Stimulated activated memory B cell treated with anti-CD40 and anti-IgM and Interleukin-4, amounts not matched to agents 10 μg/mL and 1 μg/mL and 100 μg/mL, for 72 hours (primary cell): ENCODE measurements around the gene PLEKHA1.

ENCODE experiments used
- ATAC-seq: fragments of 150-1000 bp; cut with Tn5 transposase; 2 replicates; pipeline ENCODE4 v1.10.0; 2021
- H3K27ac Mint-ChIP-seq: one replicate; pipeline ENCODE4 v1.8.0; 2022; ENCODE audit warnings: mild to moderate bottlenecking, mixed read lengths
- H3K27me3 Mint-ChIP-seq: one replicate; pipeline ENCODE4 v1.8.0; 2022; ENCODE audit warnings: mixed read lengths
- H3K36me3 Mint-ChIP-seq: one replicate; pipeline ENCODE4 v1.8.0; 2022; ENCODE audit warnings: mixed read lengths
- H3K4me1 Mint-ChIP-seq: one replicate; pipeline ENCODE4 v1.8.0; 2022; ENCODE audit warnings: mixed read lengths
- H3K4me3 Mint-ChIP-seq: one replicate; pipeline ENCODE4 v1.8.0; 2022; ENCODE audit warnings: mild to moderate bottlenecking, moderate library complexity, mixed read lengths
- H3K9me3 Mint-ChIP-seq: one replicate; pipeline ENCODE4 v1.8.0; 2022; ENCODE audit warnings: mixed read lengths

The PLEKHA1 gene

GRCh38 chr10:122419876-122420623 is 45.5 kb downstream of the PLEKHA1 start:
- Mint-ChIP-seq H3K9me3 (peaks cover 3% of the 10 kb centered on the region), H3K27ac (no peak overlapping the region), H3K4me1 (peaks cover 5% of the 10 kb centered on the region), H3K36me3 (peaks cover 30% of the 10 kb centered on the region), H3K27me3 (no peaks in the 10 kb centered on the region), H3K4me3 (no peak overlapping the region)
- no peak for ATAC-seq

GRCh38 chr10:122420624-122421007 is 46.1 kb downstream of the PLEKHA1 start:
- Mint-ChIP-seq H3K27me3 (no peaks in the 10 kb centered on the region), H3K27ac (no peak overlapping the region), H3K9me3 (peaks cover 3% of the 10 kb centered on the region), H3K36me3 (peaks cover 30% of the 10 kb centered on the region), H3K4me1 (peaks cover 5% of the 10 kb centered on the region), H3K4me3 (no peak overlapping the region)
- no peak for ATAC-seq

- no peak for ATAC-seq
- Mint-ChIP-seq H3K9me3 (peaks cover 3% of the 10 kb centered on the region), H3K4me1 (peaks cover under 1% of the 10 kb centered on the region), H3K4me3 (no peak overlapping the region), H3K27me3 (no peaks in the 10 kb centered on the region), H3K27ac (no peak overlapping the region), H3K36me3 (peaks cover 24% of the 10 kb centered on the region)
These were observed 46.6 kb downstream of the PLEKHA1 start for GRCh38 chr10:122421054-122421625.

GRCh38 chr10:122421742-122422141 is 47.2 kb downstream of the PLEKHA1 start:
- H3K36me3 Mint-ChIP-seq = peaks cover 23% of the 10 kb centered on the region
- no peak for ATAC-seq
- H3K27me3 Mint-ChIP-seq = no peaks in the 10 kb centered on the region
- no peak overlapping the region for H3K4me3 Mint-ChIP-seq
- no peak overlapping the region for H3K27ac Mint-ChIP-seq
- peaks cover 1% of the 10 kb centered on the region for H3K4me1 Mint-ChIP-seq
- H3K9me3 Mint-ChIP-seq = peaks cover 3% of the 10 kb centered on the region

GRCh38 chr10:122422266-122422989 is 47.9 kb downstream of the PLEKHA1 start:
- no peak for ATAC-seq
- peaks cover 22% of the 10 kb centered on the region for H3K36me3 Mint-ChIP-seq
- H3K4me3 Mint-ChIP-seq = no peak overlapping the region
- no peak overlapping the region for H3K27ac Mint-ChIP-seq
- no peaks in the 10 kb centered on the region for H3K27me3 Mint-ChIP-seq
- peaks cover 8% of the 10 kb centered on the region for H3K4me1 Mint-ChIP-seq
- no peaks in the 10 kb centered on the region for H3K9me3 Mint-ChIP-seq

- no peak for ATAC-seq
- H3K36me3 Mint-ChIP-seq = peaks cover 18% of the 10 kb centered on the region
- no peak overlapping the region for H3K4me3 Mint-ChIP-seq
- H3K4me1 Mint-ChIP-seq = peaks cover 8% of the 10 kb centered on the region
- no peak overlapping the region for H3K27ac Mint-ChIP-seq
- H3K27me3 Mint-ChIP-seq = no peaks in the 10 kb centered on the region
- H3K9me3 Mint-ChIP-seq = no peaks in the 10 kb centered on the region
These were observed 49.6 kb downstream of the PLEKHA1 start for GRCh38 chr10:122424059-122424458.

GRCh38 chr10:122426829-122427228 is 52.3 kb downstream of the PLEKHA1 start:
- H3K27ac Mint-ChIP-seq = no peak overlapping the region
- H3K27me3 Mint-ChIP-seq = no peaks in the 10 kb centered on the region
- H3K9me3 Mint-ChIP-seq = no peaks in the 10 kb centered on the region
- no peak overlapping the region for H3K4me3 Mint-ChIP-seq
- ATAC-seq = no peak
- peaks cover 8% of the 10 kb centered on the region for H3K4me1 Mint-ChIP-seq
- H3K36me3 Mint-ChIP-seq = peaks cover 12% of the 10 kb centered on the region

- Mint-ChIP-seq H3K9me3 (no peaks in the 10 kb centered on the region), H3K4me3 (no peak overlapping the region), H3K36me3 (peaks cover 12% of the 10 kb centered on the region), H3K27me3 (no peaks in the 10 kb centered on the region), H3K4me1 (peaks cover 8% of the 10 kb centered on the region), H3K27ac (no peak overlapping the region)
- no peak for ATAC-seq
These were observed 52.8 kb downstream of the PLEKHA1 start for GRCh38 chr10:122427280-122427679.

- no peaks in the 10 kb centered on the region for H3K27me3 Mint-ChIP-seq
These were observed 60.8 kb downstream of the PLEKHA1 start for GRCh38 chr10:122435212-122435827.

GRCh38 chr10:122441961-122442360 is 67.5 kb downstream of the PLEKHA1 start:
- Mint-ChIP-seq H3K9me3 (peaks cover 4% of the 10 kb centered on the region), H3K27ac (no peak overlapping the region), H3K36me3 (no peaks in the 10 kb centered on the region), H3K4me3 (no peak overlapping the region), H3K27me3 (no peaks in the 10 kb centered on the region), H3K4me1 (no peaks in the 10 kb centered on the region)
- ATAC-seq = no peak

More at GRCh38 chr10:122435212-122435827, 60.8 kb downstream of the PLEKHA1 start:
- no peak overlapping the region for H3K27ac Mint-ChIP-seq
- H3K4me3 Mint-ChIP-seq = no peak overlapping the region
- no peaks in the 10 kb centered on the region for H3K36me3 Mint-ChIP-seq
- ATAC-seq = no peak
- no peaks in the 10 kb centered on the region for H3K4me1 Mint-ChIP-seq
- H3K9me3 Mint-ChIP-seq = peaks cover 2% of the 10 kb centered on the region

- Mint-ChIP-seq H3K27me3 (no peaks in the 10 kb centered on the region), H3K4me3 (no peak overlapping the region), H3K36me3 (no peaks in the 10 kb centered on the region), H3K4me1 (no peaks in the 10 kb centered on the region), H3K9me3 (peaks cover under 1% of the 10 kb centered on the region), H3K27ac (no peak overlapping the region)
- ATAC-seq = no peak
These were observed 71.0 kb downstream of the PLEKHA1 start for GRCh38 chr10:122445469-122445868.

- H3K4me1 Mint-ChIP-seq = no peaks in the 10 kb centered on the region
These were observed 71.4 kb downstream of the PLEKHA1 start for GRCh38 chr10:122445904-122446303.

GRCh38 chr10:122446668-122447423 is 72.3 kb downstream of the PLEKHA1 start:
- Mint-ChIP-seq H3K9me3 (no peaks in the 10 kb centered on the region), H3K4me3 (no peak overlapping the region), H3K4me1 (no peaks in the 10 kb centered on the region), H3K27me3 (no peaks in the 10 kb centered on the region), H3K36me3 (no peaks in the 10 kb centered on the region), H3K27ac (no peak overlapping the region)
- ATAC-seq = no peak

More at GRCh38 chr10:122445904-122446303, 71.4 kb downstream of the PLEKHA1 start:
- Mint-ChIP-seq H3K27me3 (no peaks in the 10 kb centered on the region), H3K4me3 (no peak overlapping the region), H3K36me3 (no peaks in the 10 kb centered on the region), H3K9me3 (no peaks in the 10 kb centered on the region), H3K27ac (no peak overlapping the region)
- no peak for ATAC-seq

- Mint-ChIP-seq H3K36me3 (no peaks in the 10 kb centered on the region), H3K4me3 (no peak overlapping the region), H3K4me1 (no peaks in the 10 kb centered on the region), H3K27ac (no peak overlapping the region), H3K27me3 (no peaks in the 10 kb centered on the region), H3K9me3 (no peaks in the 10 kb centered on the region)
- no peak for ATAC-seq
These were observed 74.1 kb downstream of the PLEKHA1 start for GRCh38 chr10:122448600-122448999.

- H3K27ac Mint-ChIP-seq = no peak overlapping the region
- no peaks in the 10 kb centered on the region for H3K4me1 Mint-ChIP-seq
- H3K27me3 Mint-ChIP-seq = peaks cover 2% of the 10 kb centered on the region
- H3K36me3 Mint-ChIP-seq = no peaks in the 10 kb centered on the region
- H3K4me3 Mint-ChIP-seq = no peak overlapping the region
- ATAC-seq = no peak
- H3K9me3 Mint-ChIP-seq = no peaks in the 10 kb centered on the region
These were observed 74.6 kb downstream of the PLEKHA1 start for GRCh38 chr10:122449153-122449552.
